ENCODE data around the gene FREM3.
A peak's percentile ranks its signal among the peaks of the same experiment; 100 is the strongest.
"Not testable (repeated sequence)": the region's sequence is repeated elsewhere in the genome, so short reads cannot be mapped to it uniquely, and the experiment has no call there.

FREM3 gene

DNA sequence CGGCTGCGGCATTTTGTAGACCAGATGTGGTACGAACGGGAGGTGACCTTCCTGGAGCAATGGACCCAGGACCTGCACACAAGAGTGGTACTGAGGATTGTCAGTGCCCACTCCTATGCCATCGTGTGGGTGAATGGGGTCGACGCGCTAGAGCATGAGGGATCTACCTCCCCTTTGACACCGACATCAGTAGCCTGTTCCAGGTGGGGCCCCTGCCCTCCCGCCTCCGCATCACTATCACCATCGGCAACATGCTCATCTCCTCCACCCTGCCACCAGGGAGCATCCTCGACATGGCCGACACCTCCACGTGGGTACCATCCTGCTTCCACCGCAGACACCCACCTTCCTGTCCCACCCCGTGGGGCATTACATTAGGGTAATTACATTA lies 140.7 kb downstream of the FREM3 start:
- DNase-seq: no peak

DNA sequence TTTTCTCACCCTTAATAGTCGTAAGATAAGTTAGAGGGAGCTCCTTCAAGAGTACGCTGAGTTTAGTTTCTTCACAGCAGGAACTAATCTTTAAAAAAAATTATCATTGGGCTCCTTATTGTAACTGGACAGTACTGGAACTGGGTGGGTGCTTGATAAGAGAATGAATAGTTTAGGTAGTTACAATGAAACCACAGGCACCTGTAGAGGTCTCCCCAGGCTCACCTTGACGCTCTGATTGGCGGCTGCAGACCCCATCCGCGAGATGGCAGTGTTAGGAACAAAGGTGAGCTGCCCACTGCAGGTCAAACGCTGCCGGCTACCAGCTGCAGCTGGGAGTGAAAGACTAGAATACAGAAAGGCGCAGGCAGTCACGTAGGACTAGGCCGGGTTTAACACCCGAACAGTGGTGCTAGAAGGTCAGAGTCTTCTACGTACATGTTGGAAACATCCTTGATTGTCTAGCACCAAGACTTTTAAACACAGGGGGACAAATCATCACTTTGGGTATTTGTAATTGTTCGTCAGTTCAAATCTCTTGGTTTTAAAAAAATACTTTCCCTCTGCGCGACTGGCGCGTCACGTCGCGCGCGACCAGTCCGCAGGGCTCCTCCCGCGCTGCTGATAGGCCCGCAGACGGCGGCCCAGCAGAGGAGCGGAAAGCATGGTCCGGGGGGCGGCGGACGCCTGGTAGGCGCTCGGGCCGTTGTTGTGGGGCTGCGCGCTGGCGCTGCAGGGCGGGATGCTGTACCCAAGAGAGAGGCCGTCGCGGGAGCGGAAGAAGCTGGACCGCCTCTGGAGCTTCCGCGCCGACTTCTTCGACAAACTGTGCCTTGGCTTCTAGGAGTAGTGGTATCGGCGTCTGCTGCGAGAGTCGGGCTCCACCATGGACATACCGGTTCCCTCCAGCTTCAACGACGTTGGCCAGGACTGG lies 141.4 kb downstream of the FREM3 start:
- peak; percentile 76 for DNase-seq

DNA sequence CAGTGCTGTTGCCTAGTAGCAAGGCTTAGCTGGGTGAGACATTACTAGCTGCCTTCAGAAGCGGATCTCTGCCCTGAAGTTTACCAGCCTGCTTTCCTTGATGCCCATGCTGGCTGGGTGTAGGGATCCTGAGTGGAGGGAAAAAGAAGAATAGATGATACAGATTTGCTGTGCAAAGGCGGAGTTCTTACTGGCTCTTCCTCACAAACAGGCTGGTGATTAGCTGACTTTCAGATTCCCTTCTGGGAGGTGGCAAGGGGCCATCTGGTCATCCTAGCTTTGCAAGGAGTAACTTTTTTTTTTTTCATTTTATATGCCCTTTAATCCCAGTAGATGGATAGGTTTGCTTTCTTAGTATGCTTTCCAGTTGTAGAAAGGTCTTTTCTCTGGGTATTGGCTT lies 142.2 kb downstream of the FREM3 start:
- no peak for DNase-seq

DNA sequence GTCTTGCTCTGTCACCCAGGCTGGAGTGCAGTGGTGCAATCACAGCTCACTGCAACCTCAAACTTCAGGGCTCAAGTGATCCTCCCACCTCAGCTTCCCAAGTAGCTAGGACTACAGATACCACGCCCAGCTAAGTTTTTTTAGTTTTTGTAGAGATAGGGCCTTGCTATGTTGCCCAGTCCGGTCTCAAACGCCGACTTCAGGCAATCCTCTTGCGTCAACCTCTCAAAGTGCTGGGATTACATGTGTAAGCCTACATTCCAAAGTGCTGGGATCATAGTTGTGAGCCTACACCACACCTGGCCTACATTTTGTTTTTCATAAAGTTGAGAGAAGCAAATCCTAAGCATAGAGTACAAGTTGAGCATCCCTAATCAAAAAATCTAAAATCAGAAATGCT lies 144.8 kb downstream of the FREM3 start:
- DNase-seq: no peak

DNA sequence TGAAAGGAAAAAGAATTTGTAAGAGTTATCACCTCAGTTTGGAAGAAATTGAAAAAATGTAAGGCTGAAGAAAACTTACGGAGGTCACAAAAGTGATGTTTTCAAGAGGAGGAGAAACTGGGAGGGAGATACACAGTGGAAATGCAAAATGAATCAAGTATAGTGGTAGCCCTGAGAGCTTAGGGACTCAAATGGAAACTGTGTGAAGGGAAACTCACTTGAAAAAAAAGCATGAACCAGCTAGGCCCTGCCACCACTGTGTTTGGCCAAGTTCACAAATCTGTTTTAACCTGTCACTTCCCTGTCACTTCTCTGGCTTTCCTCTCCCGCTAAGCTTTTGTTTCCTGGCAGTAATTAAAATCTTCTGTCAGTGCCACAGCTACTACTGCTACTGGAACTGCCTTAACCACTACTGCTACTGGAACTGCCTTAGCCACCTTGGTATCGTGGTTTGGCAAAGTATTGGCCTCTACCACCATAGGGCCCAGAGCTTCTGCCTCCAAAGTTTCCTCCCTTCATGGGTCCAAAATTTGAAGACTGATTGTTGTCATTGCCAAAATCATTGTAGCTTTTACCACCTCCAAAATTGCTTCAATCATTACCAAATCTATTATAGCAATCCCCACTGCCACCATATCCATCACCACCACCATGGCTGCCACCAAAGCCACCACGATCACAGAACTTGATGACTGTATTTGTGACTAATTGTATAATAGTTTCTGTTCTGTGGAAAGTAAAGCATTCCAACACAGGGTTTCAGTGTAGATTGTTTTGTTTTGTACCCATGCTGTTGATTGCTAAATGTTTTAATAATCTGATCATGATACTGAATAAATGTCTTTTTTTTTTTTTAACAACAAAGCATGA lies 145.5 kb downstream of the FREM3 start:
- no peak for DNase-seq

DNA sequence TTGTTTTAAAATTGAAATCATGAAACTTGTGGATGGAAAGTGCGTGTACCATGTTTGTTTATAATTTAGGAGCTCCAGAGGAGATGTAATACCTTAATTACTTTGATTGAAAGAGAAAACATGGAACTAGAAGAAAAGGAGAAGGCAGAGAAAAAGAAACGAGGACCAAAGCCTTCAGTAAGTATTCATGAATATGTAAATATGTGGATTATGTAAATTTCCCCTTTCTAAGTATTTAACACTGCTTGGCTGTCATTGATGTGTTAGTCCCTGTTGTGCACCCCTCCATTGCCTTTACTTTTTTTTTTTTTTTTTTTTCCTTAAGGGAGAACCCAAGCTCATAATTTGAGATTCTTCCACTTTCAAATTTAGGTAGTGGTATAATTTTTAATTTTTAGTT lies 150.5 kb downstream of the FREM3 start:
- no peak for DNase-seq

DNA sequence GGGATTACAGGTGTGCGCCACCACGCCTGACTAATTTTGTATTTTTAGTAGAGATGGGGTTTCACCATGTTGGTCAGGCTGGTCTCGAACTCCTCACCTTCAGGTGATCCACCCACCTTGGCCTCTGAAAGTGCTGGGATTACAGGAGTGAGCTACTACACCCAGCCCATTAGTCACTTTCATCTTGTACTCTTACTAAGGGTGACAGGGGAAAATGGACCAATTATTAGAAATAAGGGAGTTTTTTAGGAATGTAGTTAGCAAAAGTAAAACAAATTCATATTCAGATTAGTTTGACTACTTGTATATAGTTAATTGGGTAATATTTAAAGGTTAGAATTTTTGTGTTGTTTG lies 160.8 kb downstream of the FREM3 start:
- no peak for DNase-seq

DNA sequence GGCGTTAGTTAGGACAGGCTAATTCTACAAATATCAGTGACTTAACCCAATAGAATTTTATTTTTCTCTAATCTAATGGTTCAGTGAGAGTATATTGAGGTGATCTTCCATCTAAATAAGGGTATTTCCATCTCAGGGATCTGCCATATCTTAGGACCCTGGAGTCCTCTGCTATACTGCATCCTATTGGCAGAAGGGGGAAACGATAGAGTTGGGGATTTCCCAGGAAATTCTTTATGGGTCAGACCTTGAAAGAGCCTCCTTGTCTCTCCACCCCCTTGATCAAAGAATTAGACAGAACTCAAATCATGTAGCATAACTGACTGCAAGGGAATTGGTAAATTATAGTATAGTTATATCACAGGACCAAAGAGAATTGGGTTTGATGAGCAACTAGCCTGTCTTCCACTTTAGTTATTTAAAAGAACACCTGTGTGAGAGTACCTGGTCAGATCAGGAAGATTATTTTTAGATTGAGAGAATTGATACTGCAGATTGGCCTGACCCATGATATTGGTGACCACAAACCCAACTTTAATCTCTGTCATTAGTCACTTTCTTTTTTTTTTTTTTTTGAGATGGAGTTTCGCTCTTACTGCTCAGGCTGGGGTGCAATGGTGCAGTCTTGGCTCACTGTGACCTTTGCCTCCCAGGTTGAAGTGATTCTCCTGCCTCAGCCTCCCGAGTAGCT lies 161.4 kb downstream of the FREM3 start:
- DNase-seq: no peak

DNA sequence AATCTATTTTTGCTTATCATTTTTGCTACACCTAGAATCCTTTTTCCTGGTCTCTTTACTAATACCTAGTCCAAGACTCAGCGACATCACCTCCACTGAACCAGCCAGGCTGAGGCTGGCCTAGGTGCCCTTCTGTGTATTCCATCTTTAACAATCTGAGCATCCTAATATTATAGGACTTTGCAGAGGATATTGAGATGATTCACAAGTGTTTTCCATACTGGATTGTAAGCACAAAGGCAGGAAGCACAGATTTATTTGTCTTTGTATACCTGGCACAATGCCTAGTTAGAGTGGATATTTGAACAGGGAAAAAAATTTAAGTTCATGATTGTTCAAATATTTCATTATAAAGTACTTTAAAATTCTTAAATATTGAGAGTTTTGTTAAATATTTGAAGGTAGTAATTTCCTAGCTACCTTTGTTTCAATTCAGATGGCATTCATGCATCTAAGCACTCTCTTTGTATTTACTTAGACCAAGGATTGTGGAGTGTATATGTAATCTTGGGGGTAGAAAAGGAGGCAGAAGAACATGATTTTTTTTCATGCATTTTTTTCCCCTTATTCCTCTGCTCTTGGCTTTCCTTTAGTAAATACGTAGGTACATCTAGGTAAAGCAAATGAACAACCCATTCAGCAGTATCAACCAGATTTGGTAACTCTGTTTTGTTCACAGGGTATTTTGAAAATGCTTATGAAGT lies 168.5 kb downstream of the FREM3 start:
- DNase-seq: no peak

DNA sequence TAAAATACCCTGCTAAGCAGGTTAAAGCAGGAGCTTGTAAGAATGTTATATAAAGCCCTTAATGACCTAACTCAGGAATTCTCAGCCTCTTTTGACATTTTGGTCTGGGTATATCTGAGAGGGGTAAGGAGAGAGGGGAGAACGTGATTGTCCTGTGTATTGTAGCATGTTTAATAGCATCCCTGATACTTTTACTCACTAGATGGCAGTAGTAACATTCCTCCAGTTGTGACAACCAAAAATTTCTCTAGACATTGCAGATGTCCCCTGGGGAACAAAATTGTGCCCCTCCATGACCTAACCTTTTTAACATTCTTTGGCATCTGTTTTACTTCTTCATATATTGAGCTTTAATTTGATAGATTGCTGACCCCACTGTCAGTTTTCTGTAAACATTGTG lies 169.1 kb downstream of the FREM3 start:
- no peak for DNase-seq

DNA sequence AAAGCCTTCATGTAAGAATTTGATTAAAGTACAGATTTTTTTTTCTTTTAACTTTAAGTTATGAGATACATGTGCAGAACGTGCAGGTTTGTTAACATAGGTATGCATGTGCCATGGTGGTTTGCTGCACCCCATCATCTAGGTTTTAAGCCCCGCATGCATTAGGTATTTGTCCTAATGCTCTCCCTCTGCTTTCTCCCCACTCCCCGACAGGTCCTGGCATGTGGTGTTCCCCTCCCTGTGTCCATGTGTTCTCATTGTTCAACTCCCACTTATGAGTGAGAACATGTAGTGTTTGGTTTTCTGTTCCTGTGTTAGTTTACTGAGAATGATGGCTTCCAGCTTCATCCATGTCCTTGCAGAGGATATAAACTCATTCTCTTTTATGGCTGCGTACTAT lies 172.4 kb downstream of the FREM3 start:
- not testable (repeated sequence) for DNase-seq

Measured in NCI-H1105 (cell line).